HCT116 (cell line): ENCODE data around the gene NT5C3A. TPM values are rescaled to one million over a fixed set of nuclear protein-coding genes. Genes with fewer than 3 reads are reported as not detected.
A peak's percentile ranks its signal among the peaks of the same experiment; 100 is the strongest.

ENCODE experiments used
- ATAC-seq: fragments of 200-7000 bp; cut with Tn5 transposase; 2 replicates; pipeline ENCODE4 v1.9.1; 2020; ENCODE audit warnings: mild to moderate bottlenecking, moderate library complexity
- BruUV-seq: library from RNA; stranded (reverse); fragments of 400-500 nt; replicated peaks from 2 replicates; lab custom pipeline; 2021; lab: Mats Ljungman, UMichigan
- CTCF ChIA-PET: fragments of 300-600 bp; sonication (Branson Sonifier 250); formaldehyde crosslinking; loops from one replicate; lab custom pipeline; 2021; ENCODE audit warnings: antibody characterized with exemption; lab: Charles Lee
- POLR2A ChIA-PET: fragments of 300-600, 350-600 bp; sonication (Branson Sonifier 250); formaldehyde crosslinking; loops from one replicate; lab custom pipeline; 2021; ENCODE audit warnings: antibody characterized with exemption; lab: Charles Lee
- RAD21 ChIA-PET, 2 experiments: fragments of 300-600 bp; sonication (Branson Sonifier 250); formaldehyde crosslinking; loops; one replicate each; lab custom pipeline; 2023; ENCODE audit warnings: low total read pairs in 2 of 2; ENCODE audit not compliant: uncharacterized antibody in 2 of 2, unreplicated experiment in 2 of 2, low non-redundant PET in 1 of 2; lab: Charles Lee
- DNase-seq: peaks from one replicate; pipeline ENCODE4 v3.0.0-alpha.2; 2010; ENCODE audit warnings: low read depth, low spot score
- H2AFZ ChIP-seq: fragments of 200-600 bp; shearing (Covaris generic), sonication (generic); 2 replicates; pipeline ENCODE4 v1.6.1; 2017; ENCODE audit warnings: low read depth, mixed run types, mixed read lengths, antibody characterized with exemption, low read length; ENCODE audit not compliant: poor library complexity, severe bottlenecking
- H3K27ac ChIP-seq: 2 replicates; pipeline ENCODE4 v1.5.1; 2012; ENCODE audit warnings: low read depth, low read length
- H3K27me3 ChIP-seq: fragments of 200-600 bp; sonication (generic); 2 replicates; pipeline ENCODE4 v1.6.1; 2016; ENCODE audit warnings: mixed run types, low read length, mixed read lengths; ENCODE audit not compliant: insufficient read depth
- H3K36me3 ChIP-seq, 2 experiments: fragments of 200-500 bp in 1 of 2; fragments of 200-600 bp in 1 of 2; sonication (Bioruptor generic) in 1 of 2; sonication (generic) in 1 of 2; 2 replicates each; pipeline versions ENCODE4 v1.5.1 to v1.6.1; 2014 to 2016; ENCODE audit warnings: low read length in 2 of 2, inconsistent platforms in 1 of 2, mixed read lengths in 1 of 2, mixed run types in 1 of 2; ENCODE audit not compliant: insufficient read depth in 2 of 2, control insufficient read depth in 1 of 2
- H3K4me1 ChIP-seq, 2 experiments: fragments of 200-600 bp in 1 of 2; sonication (generic) in 1 of 2; 2 replicates each; pipeline versions ENCODE4 v1.5.1 to v1.6.1; 2012 to 2017; ENCODE audit warnings: low read length in 2 of 2, inconsistent platforms in 1 of 2, mild to moderate bottlenecking in 1 of 2, mixed read lengths in 1 of 2, mixed run types in 1 of 2, moderate library complexity in 1 of 2; ENCODE audit not compliant: insufficient read depth in 2 of 2, control insufficient read depth in 1 of 2
- H3K4me2 ChIP-seq: fragments of 200-600 bp; sonication (generic); 2 replicates; pipeline ENCODE4 v1.6.1; 2017; ENCODE audit warnings: mixed run types, low read length, mixed read lengths
- H3K4me3 ChIP-seq, 2 experiments: fragments of 200-600 bp in 1 of 2; sonication (generic) in 1 of 2; replicated peaks in 1 of 2; 2 replicates each; pipeline ENCODE4 v1.5.1; 2011 to 2016; ENCODE audit warnings: low read length in 2 of 2, control low read depth in 1 of 2, low read depth in 1 of 2, mild to moderate bottlenecking in 1 of 2, mixed read lengths in 1 of 2, mixed run types in 1 of 2
- H3K79me2 ChIP-seq: fragments of 200-600 bp; sonication (generic); 2 replicates; pipeline ENCODE4 v1.6.1; 2017; ENCODE audit warnings: mild to moderate bottlenecking, mixed run types, low read length, moderate library complexity, mixed read lengths; ENCODE audit not compliant: insufficient read depth
- H3K9ac ChIP-seq: fragments of 200-600 bp; sonication (generic); 2 replicates; pipeline ENCODE4 v1.6.1; 2016; ENCODE audit warnings: low read length, mixed read lengths
- H3K9me2 ChIP-seq: fragments of 200-600 bp; sonication (generic), shearing (Covaris generic); 2 replicates; pipeline ENCODE4 v1.6.1; 2017; ENCODE audit warnings: mixed run types, mild to moderate bottlenecking, moderate library complexity; ENCODE audit not compliant: insufficient read depth
- H3K9me3 ChIP-seq, 2 experiments: fragments of 200-500 bp in 1 of 2; fragments of 200-600 bp in 1 of 2; sonication (Bioruptor generic) in 1 of 2; sonication (generic) in 1 of 2; 2 replicates each; pipeline ENCODE4 v1.6.1; 2014 to 2017; ENCODE audit warnings: low read length in 2 of 2, mixed read lengths in 2 of 2, inconsistent platforms in 1 of 2, low read depth in 1 of 2, mild to moderate bottlenecking in 1 of 2, mixed run types in 1 of 2, moderate library complexity in 1 of 2; ENCODE audit not compliant: control insufficient read depth in 1 of 2, insufficient read depth in 1 of 2
- H4K20me1 ChIP-seq: fragments of 200-600 bp; sonication (generic), shearing (Covaris generic); 2 replicates; pipeline ENCODE4 v1.6.1; 2017; ENCODE audit warnings: mixed run types, mild to moderate bottlenecking, moderate library complexity; ENCODE audit not compliant: insufficient read depth
- CBX3 ChIP-seq: IDR thresholded peaks from 2 replicates; pipeline ENCODE4 v1.6.1; 2012; ENCODE audit warnings: low read depth
- CEBPB ChIP-seq: IDR thresholded peaks from 2 replicates; pipeline ENCODE4 v1.6.1; 2012; ENCODE audit warnings: low read depth
- EZH2 ChIP-seq: fragments of 200-600 bp; sonication (generic); IDR thresholded peaks from 2 replicates; pipeline ENCODE4 v1.6.1; 2017; ENCODE audit warnings: antibody characterized with exemption, mixed run types
- FOSL1 ChIP-seq: IDR thresholded peaks from 2 replicates; pipeline ENCODE4 v1.6.1; 2012; ENCODE audit warnings: low read depth
- POLR2A ChIP-seq: IDR thresholded peaks from 2 replicates; pipeline ENCODE4 v1.7.0; 2011; ENCODE audit warnings: borderline replicate concordance; ENCODE audit not compliant: insufficient read depth, insufficient read length; ENCODE audit errors: extremely low read depth
- POLR2AphosphoS5 ChIP-seq: IDR thresholded peaks from 2 replicates; pipeline ENCODE4 v1.6.1; 2011; ENCODE audit warnings: mild to moderate bottlenecking, low read depth, low read length, moderate library complexity
- RAD21 ChIP-seq: IDR thresholded peaks from 2 replicates; pipeline ENCODE4 v1.6.1; 2012; ENCODE audit warnings: low read depth, mild to moderate bottlenecking
- SIN3A ChIP-seq: IDR thresholded peaks from 2 replicates; pipeline ENCODE4 v1.6.1; 2012; ENCODE audit warnings: low read depth
- SP1 ChIP-seq: IDR thresholded peaks from 2 replicates; pipeline ENCODE4 v1.6.1; 2012; ENCODE audit warnings: low read depth
- SRF ChIP-seq: IDR thresholded peaks from 2 replicates; pipeline ENCODE4 v1.6.1; 2012; ENCODE audit warnings: low read depth
- TCF7L2 ChIP-seq: IDR thresholded peaks from 2 replicates; pipeline ENCODE4 v1.7.0; 2011; ENCODE audit warnings: borderline replicate concordance, inconsistent platforms; ENCODE audit not compliant: insufficient read depth, insufficient read length; ENCODE audit errors: extremely low read depth
- YY1 ChIP-seq: IDR thresholded peaks from 2 replicates; pipeline ENCODE4 v1.6.1; 2011; ENCODE audit warnings: low read length, low read depth, moderate library complexity, mild to moderate bottlenecking; ENCODE audit not compliant: insufficient replicate concordance; ENCODE audit errors: extremely low read depth
- ZFX ChIP-seq: fragments of 450-650 bp; IDR thresholded peaks from 2 replicates; pipeline ENCODE4 v1.6.1; 2017
- intact Hi-C: fragments of 100-400 bp; cut with micrococcal nuclease; formaldehyde crosslinking; loops from 2 replicates; pipeline ENCODE4 v1.10.0; 2022
- total RNA-seq: library from RNA; stranded (reverse); gene quantifications from one replicate; pipeline ENCODE4 v1.2.1, GENCODE V29; 2021; ENCODE audit not compliant: unreplicated experiment
- TF ChIP-seq, protein P1 (sequence below), 3 experiments: fragments of 200-600 bp in 1 of 3; sonication (generic) in 1 of 3; IDR thresholded peaks in 2 of 3; conservative IDR thresholded peaks in 1 of 3; 2 replicates each; pipeline ENCODE4 v1.5.1; 2012 to 2017; ENCODE audit warnings: low read depth in 2 of 3, low read length in 2 of 3, antibody characterized with exemption in 1 of 3, borderline replicate concordance in 1 of 3, control low read depth in 1 of 3, mild to moderate bottlenecking in 1 of 3, mixed read lengths in 1 of 3, mixed run types in 1 of 3, moderate library complexity in 1 of 3; ENCODE audit not compliant: insufficient read depth in 1 of 3
- TF ChIP-seq, protein P2 (sequence below): IDR thresholded peaks from 2 replicates; pipeline ENCODE4 v1.6.1; 2012; ENCODE audit warnings: low read depth
- TF ChIP-seq, protein P3 (sequence below): IDR thresholded peaks from 2 replicates; pipeline ENCODE4 v1.6.1; 2012
- TF ChIP-seq, protein P4 (sequence below): IDR thresholded peaks from 2 replicates; pipeline ENCODE4 v1.6.1; 2011; ENCODE audit warnings: mild to moderate bottlenecking, low read length, moderate library complexity; ENCODE audit not compliant: insufficient replicate concordance; ENCODE audit errors: extremely low read depth
- TF ChIP-seq, protein P5 (sequence below): IDR thresholded peaks from 2 replicates; pipeline ENCODE4 v1.6.1; 2012

NT5C3A gene
- total RNA-seq, 1 experiment from 2014 or later = 32.5 TPM

DNA sequence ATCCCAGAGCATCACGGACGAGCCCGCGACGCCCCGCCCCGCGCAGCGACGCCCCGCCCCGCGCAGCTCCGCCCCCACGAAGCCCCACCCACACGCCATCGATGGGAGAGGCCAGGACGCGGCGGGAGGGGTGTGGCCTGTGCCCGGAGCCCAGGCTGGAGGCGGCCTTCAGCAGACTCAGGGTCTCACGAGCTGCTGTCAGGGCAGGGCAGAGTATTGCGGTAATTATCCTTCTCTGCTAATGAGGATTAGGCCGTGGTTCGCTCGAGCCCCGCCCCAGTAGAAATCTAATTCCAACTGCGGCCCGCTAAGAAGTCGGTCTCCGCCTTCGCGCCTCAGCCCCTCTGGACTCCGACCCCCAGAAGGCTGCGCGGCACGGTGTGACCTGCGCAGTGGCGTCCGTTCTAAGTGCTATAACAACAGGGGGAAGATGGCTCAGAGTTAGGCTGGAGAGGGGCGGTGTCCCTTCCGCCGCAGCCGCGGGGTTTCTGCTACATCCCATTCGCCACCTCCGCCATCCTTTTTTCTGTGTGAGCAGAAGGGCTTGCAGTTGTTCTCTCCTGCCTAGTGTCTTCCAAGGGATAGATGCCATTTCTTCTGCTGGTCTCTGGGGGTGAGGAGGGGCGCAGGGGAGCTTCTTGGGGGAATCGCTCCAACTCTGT is 337 bp upstream of the NT5C3A start:
- RAD21 ChIA-PET = no interaction called here
- H3K27me3 ChIP-seq = no peaks in the 10 kb centered on the region
- peak overlapping the region; percentile 88 for H3K9ac ChIP-seq
- peak overlapping the region; percentile 93 for H3K4me2 ChIP-seq
- no TSS peak for BruUV-seq
- no peak overlapping the region for H2AFZ ChIP-seq
- peaks cover 46% of the 10 kb centered on the region for H3K79me2 ChIP-seq
- peak overlapping the region; percentile 75 to 86 for H3K4me3 ChIP-seq
- ATAC-seq (peak; percentile 95), DNase-seq (peak; percentile 93)
- intact Hi-C loops = loop anchor here (5.0 kb wide), 2 partner anchors 44 to 121 kb away; partner anchors contain the start of gene RP9
- peaks cover 4 to 5% of the 10 kb centered on the region in 2 experiments; a peak in 1 of 4 replicates for H3K9me3 ChIP-seq
- H3K4me1 ChIP-seq = peaks cover 7 to 17% of the 10 kb centered on the region in 2 experiments; a peak in 3 of 4 replicates
- CTCF ChIA-PET = interaction anchor here (1.1 to 1.7 kb wide), 5 partner anchors 10 to 262 kb away, joined by 3 to 5 read pairs (median 4); no protein-coding TSS in a partner anchor
- no peaks in the 10 kb centered on the region for H3K9me2 ChIP-seq
- peaks cover 19% of the 10 kb centered on the region; the same call in 1 of the 2 replicates for H4K20me1 ChIP-seq
- peaks cover 0 to 4% of the 10 kb centered on the region in 2 experiments; a peak in 1 of 4 replicates for H3K36me3 ChIP-seq
- POLR2A ChIA-PET = interaction anchor here (0.8 to 2.1 kb wide), 3 partner anchors 9 to 14 kb away, joined by 4 to 5 read pairs (median 4); no protein-coding TSS in a partner anchor
- peak overlapping the region; percentile 74 for H3K27ac ChIP-seq
- TF ChIP-seq SRF = no peak
- TF ChIP-seq, protein P1, sequence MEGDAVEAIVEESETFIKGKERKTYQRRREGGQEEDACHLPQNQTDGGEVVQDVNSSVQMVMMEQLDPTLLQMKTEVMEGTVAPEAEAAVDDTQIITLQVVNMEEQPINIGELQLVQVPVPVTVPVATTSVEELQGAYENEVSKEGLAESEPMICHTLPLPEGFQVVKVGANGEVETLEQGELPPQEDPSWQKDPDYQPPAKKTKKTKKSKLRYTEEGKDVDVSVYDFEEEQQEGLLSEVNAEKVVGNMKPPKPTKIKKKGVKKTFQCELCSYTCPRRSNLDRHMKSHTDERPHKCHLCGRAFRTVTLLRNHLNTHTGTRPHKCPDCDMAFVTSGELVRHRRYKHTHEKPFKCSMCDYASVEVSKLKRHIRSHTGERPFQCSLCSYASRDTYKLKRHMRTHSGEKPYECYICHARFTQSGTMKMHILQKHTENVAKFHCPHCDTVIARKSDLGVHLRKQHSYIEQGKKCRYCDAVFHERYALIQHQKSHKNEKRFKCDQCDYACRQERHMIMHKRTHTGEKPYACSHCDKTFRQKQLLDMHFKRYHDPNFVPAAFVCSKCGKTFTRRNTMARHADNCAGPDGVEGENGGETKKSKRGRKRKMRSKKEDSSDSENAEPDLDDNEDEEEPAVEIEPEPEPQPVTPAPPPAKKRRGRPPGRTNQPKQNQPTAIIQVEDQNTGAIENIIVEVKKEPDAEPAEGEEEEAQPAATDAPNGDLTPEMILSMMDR (IDR thresholded peaks at IDR 0.05 in 2 of 3, conservative IDR thresholded peaks at IDR 0.05 in 1 of 3; ENCODE audit: borderline replicate concordance in 1 of 3, insufficient read depth in 1 of 3, low read depth in 2 of 3, low read length in 2 of 3) = no peak
- no peak for TF ChIP-seq RAD21
- TF ChIP-seq, protein P2, sequence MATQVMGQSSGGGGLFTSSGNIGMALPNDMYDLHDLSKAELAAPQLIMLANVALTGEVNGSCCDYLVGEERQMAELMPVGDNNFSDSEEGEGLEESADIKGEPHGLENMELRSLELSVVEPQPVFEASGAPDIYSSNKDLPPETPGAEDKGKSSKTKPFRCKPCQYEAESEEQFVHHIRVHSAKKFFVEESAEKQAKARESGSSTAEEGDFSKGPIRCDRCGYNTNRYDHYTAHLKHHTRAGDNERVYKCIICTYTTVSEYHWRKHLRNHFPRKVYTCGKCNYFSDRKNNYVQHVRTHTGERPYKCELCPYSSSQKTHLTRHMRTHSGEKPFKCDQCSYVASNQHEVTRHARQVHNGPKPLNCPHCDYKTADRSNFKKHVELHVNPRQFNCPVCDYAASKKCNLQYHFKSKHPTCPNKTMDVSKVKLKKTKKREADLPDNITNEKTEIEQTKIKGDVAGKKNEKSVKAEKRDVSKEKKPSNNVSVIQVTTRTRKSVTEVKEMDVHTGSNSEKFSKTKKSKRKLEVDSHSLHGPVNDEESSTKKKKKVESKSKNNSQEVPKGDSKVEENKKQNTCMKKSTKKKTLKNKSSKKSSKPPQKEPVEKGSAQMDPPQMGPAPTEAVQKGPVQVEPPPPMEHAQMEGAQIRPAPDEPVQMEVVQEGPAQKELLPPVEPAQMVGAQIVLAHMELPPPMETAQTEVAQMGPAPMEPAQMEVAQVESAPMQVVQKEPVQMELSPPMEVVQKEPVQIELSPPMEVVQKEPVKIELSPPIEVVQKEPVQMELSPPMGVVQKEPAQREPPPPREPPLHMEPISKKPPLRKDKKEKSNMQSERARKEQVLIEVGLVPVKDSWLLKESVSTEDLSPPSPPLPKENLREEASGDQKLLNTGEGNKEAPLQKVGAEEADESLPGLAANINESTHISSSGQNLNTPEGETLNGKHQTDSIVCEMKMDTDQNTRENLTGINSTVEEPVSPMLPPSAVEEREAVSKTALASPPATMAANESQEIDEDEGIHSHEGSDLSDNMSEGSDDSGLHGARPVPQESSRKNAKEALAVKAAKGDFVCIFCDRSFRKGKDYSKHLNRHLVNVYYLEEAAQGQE = no peak
- no peak for TF ChIP-seq CBX3
- no peak for TF ChIP-seq TCF7L2
- TF ChIP-seq FOSL1 = no peak
- TF ChIP-seq CEBPB = no peak
- TF ChIP-seq SP1 = peak; percentile 49
- TF ChIP-seq, protein P3, sequence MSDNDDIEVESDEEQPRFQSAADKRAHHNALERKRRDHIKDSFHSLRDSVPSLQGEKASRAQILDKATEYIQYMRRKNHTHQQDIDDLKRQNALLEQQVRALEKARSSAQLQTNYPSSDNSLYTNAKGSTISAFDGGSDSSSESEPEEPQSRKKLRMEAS = peak; percentile 23; the same call in 1 of the 2 replicates
- peak; percentile 76 for TF ChIP-seq POLR2A
- TF ChIP-seq, protein P4, sequence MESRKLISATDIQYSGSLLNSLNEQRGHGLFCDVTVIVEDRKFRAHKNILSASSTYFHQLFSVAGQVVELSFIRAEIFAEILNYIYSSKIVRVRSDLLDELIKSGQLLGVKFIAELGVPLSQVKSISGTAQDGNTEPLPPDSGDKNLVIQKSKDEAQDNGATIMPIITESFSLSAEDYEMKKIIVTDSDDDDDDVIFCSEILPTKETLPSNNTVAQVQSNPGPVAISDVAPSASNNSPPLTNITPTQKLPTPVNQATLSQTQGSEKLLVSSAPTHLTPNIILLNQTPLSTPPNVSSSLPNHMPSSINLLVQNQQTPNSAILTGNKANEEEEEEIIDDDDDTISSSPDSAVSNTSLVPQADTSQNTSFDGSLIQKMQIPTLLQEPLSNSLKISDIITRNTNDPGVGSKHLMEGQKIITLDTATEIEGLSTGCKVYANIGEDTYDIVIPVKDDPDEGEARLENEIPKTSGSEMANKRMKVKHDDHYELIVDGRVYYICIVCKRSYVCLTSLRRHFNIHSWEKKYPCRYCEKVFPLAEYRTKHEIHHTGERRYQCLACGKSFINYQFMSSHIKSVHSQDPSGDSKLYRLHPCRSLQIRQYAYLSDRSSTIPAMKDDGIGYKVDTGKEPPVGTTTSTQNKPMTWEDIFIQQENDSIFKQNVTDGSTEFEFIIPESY = no peak
- peak; percentile 84 for TF ChIP-seq ZFX
- TF ChIP-seq EZH2 = no peak
- TF ChIP-seq POLR2AphosphoS5 = peak; percentile 75
- TF ChIP-seq, protein P5, sequence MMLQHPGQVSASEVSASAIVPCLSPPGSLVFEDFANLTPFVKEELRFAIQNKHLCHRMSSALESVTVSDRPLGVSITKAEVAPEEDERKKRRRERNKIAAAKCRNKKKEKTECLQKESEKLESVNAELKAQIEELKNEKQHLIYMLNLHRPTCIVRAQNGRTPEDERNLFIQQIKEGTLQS = no peak
- TF ChIP-seq YY1 = peak; percentile 85
- no peak; the same call in 1 of the 2 replicates for TF ChIP-seq SIN3A
